ENCODE measurements around the gene ZNF500.

GRCh38 chr16:4780235-4780634 is 13.3 kb upstream of the ZNF500 start:
- TF ChIP-seq CTCF (IDR thresholded peaks at IDR 0.05) (no peak), POLR2AphosphoS5 (IDR thresholded peaks at IDR 0.05) (no peak), POLR2A (IDR thresholded peaks at IDR 0.05) (no peak)
